ENCODE results near the gene AZIN2. TPM values are rescaled to one million over a fixed set of nuclear protein-coding genes. Genes with fewer than 3 reads are reported as not detected.
A peak's percentile ranks its signal among the peaks of the same experiment; 100 is the strongest.

Gene AZIN2
- total and polyA plus RNA-seq, 9 of the 15 experiments (the other 6 are each of a cell fraction or from before 2014, with no cell fraction given) = 0.06 to 0.91 (median 0.42) TPM; not detected in 2

- peak; percentile 28; the same call in 1 of the 2 replicates for TF ChIP-seq C11orf30 (IDR thresholded peaks at IDR 0.05; ENCODE audit: low read depth)
- TF ChIP-seq, protein P1, sequence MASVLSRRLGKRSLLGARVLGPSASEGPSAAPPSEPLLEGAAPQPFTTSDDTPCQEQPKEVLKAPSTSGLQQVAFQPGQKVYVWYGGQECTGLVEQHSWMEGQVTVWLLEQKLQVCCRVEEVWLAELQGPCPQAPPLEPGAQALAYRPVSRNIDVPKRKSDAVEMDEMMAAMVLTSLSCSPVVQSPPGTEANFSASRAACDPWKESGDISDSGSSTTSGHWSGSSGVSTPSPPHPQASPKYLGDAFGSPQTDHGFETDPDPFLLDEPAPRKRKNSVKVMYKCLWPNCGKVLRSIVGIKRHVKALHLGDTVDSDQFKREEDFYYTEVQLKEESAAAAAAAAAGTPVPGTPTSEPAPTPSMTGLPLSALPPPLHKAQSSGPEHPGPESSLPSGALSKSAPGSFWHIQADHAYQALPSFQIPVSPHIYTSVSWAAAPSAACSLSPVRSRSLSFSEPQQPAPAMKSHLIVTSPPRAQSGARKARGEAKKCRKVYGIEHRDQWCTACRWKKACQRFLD (CRISPR knock-in tag; IDR thresholded peaks at IDR 0.05) = peak; percentile 60; the same call in 1 of the 2 replicates
- no peak for TF ChIP-seq YBX1 (IDR thresholded peaks at IDR 0.05)
- TF ChIP-seq ZNF384 (IDR thresholded peaks at IDR 0.05; ENCODE audit: low read depth, low read length) = no peak
- TF ChIP-seq BCLAF1 (IDR thresholded peaks at IDR 0.05; ENCODE audit: borderline replicate concordance in 1 of 2, control insufficient read depth in 1 of 2, low read depth in 2 of 2, low read length in 1 of 2) = peak in 1 of 2 experiments; percentile 57; a peak in 1 of 4 replicates
- peak; percentile 63 for TF ChIP-seq LEF1 (IDR thresholded peaks at IDR 0.05)
- TF ChIP-seq, protein P2, sequence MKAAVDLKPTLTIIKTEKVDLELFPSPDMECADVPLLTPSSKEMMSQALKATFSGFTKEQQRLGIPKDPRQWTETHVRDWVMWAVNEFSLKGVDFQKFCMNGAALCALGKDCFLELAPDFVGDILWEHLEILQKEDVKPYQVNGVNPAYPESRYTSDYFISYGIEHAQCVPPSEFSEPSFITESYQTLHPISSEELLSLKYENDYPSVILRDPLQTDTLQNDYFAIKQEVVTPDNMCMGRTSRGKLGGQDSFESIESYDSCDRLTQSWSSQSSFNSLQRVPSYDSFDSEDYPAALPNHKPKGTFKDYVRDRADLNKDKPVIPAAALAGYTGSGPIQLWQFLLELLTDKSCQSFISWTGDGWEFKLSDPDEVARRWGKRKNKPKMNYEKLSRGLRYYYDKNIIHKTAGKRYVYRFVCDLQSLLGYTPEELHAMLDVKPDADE (conservative IDR thresholded peaks at IDR 0.05; ENCODE audit: control insufficient read depth, low read depth, low read length) = no peak; the same call in 1 of the 2 replicates
- TF ChIP-seq SIN3A (IDR thresholded peaks at IDR 0.05; ENCODE audit: borderline replicate concordance in 2 of 2, control insufficient read depth in 1 of 2, low read depth in 2 of 2, low read length in 2 of 2) = peak; percentile 54 to 73; a peak in 2 of 4 replicates
- no peak; the same call in 1 of the 2 replicates for TF ChIP-seq MIER1 (IDR thresholded peaks at IDR 0.05; ENCODE audit: low read depth)
- TF ChIP-seq NR2C1 (IDR thresholded peaks at IDR 0.05) = peak; percentile 97
- TF ChIP-seq NR2C1 (tag; IDR thresholded peaks at IDR 0.05) = peak; percentile 97
- TF ChIP-seq ZNF232 (CRISPR knock-in tag; IDR thresholded peaks at IDR 0.05) = 0 out of 2 replicates have a peak, but pooled peaks have one; percentile 91
- TF ChIP-seq ZNF12 (CRISPR knock-in tag; IDR thresholded peaks at IDR 0.05) = no peak; the same call in 1 of the 2 replicates
- TF ChIP-seq MAFG (tag; conservative IDR thresholded peaks at IDR 0.05) = 0 out of 2 replicates have a peak, but pooled peaks have one; percentile 5
- TF ChIP-seq PML (IDR thresholded peaks at IDR 0.05; ENCODE audit: low read length) = peak; percentile 43; the same call in 1 of the 2 replicates
- TF ChIP-seq DMBX1 (CRISPR knock-in tag; IDR thresholded peaks at IDR 0.05; ENCODE audit: borderline replicate concordance) = peak; percentile 62; the same call in 1 of the 2 replicates
- no peak for TF ChIP-seq GATAD2B (IDR thresholded peaks at IDR 0.05; ENCODE audit: borderline replicate concordance)
Observed at GRCh38 chr1:33036526-33037503, 44.1 kb upstream of the AZIN2 start, which contains the start of gene AK2 (continued).

Data from K562 (cell line).